ENCODE data around the gene SCAF1. TPM values are rescaled to one million over a fixed set of nuclear protein-coding genes. Genes with fewer than 3 reads are reported as not detected.

Gene SCAF1
- total and polyA plus RNA-seq, 9 donors: 3.3 to 94.6 (median 61.3) TPM

- Histone ChIP-seq H3K4me1 (ENCODE audit: insufficient read depth) (peaks cover 6% of the 10 kb centered on the region), H3K27me3 (no peaks in the 10 kb centered on the region), H3K27ac (no peak overlapping the region), H3K36me3 (no peaks in the 10 kb centered on the region), H3K4me3 (no peak overlapping the region), H3K9me3 (no peaks in the 10 kb centered on the region)
- TF ChIP-seq POLR2A (IDR thresholded peaks at IDR 0.05) (no peak), EP300 (IDR thresholded peaks at IDR 0.05) (no peak), CTCF (IDR thresholded peaks at IDR 0.05) (no peak)
- 49 to 56% (median 50%) methylated on average over 12 of the region's 12 CpGs for WGBS, 3 donors
- intact Hi-C loops (cut with DNase I): loop anchor here in 3 of 4 donors (5.0 to 10.0 kb wide), 3 partner anchors 37 to 194 kb away; partner anchors contain the start of genes RPL13A (in 1 of the 3), RPS11 (in 1 of the 3), RRAS (in 1 of the 3) and SCAF1 (in 1 of the 3)
- DNase-seq: peak in 2 of 5 donors; percentile 31 to 48
Measured at GRCh38 chr19:49678985-49679770, 37.2 kb downstream of the SCAF1 start.

- no peak overlapping the region for H3K4me3 ChIP-seq
- no peak for TF ChIP-seq EP300 (IDR thresholded peaks at IDR 0.05)
- TF ChIP-seq CTCF (IDR thresholded peaks at IDR 0.05): no peak
- TF ChIP-seq POLR2A (IDR thresholded peaks at IDR 0.05): no peak
- H3K27ac ChIP-seq: peak overlapping the region; percentile 32 to 56
- DNase-seq: peak in 2 of 5 donors; percentile 33 to 45
- H3K36me3 ChIP-seq: no peaks in the 10 kb centered on the region
- H3K27me3 ChIP-seq: no peaks in the 10 kb centered on the region
- no peaks in the 10 kb centered on the region for H3K9me3 ChIP-seq
- H3K4me1 ChIP-seq (ENCODE audit: insufficient read depth): peaks cover 6% of the 10 kb centered on the region
- WGBS, 3 donors: 42 to 44% (median 44%) methylated on average over 10 of the region's 10 CpGs
- intact Hi-C loops (cut with DNase I): loop anchor here in 3 of 4 donors (5.0 to 10.0 kb wide), 5 partner anchors 38 to 205 kb away; partner anchors contain the start of genes FLT3LG (in 1 of the 3), PRR12 (in 1 of the 3), RPL13A (in 1 of the 3) and RPS11 (in 1 of the 3)
Measured at GRCh38 chr19:49679771-49680413, 37.9 kb downstream of the SCAF1 start.

- no peaks in the 10 kb centered on the region for H3K27me3 ChIP-seq
- H3K4me1 ChIP-seq (ENCODE audit: insufficient read depth): peaks cover 6% of the 10 kb centered on the region
- intact Hi-C loops (cut with DNase I): loop anchor here in 1 of 4 donors (10.0 kb wide), 2 partner anchors 86 to 206 kb away; partner anchors contain the start of genes FLT3LG and PRR12
- no peak overlapping the region for H3K4me3 ChIP-seq
- DNase-seq: peak; percentile 90 to 97 (median 96)
- H3K9me3 ChIP-seq: no peaks in the 10 kb centered on the region
- WGBS, 3 donors: 28 to 46% (median 29%) methylated on average over 25 to 40 of the region's 40 CpGs
- H3K36me3 ChIP-seq: no peaks in the 10 kb centered on the region
- TF ChIP-seq CTCF (IDR thresholded peaks at IDR 0.05): peak; percentile 96 to 100 (median 98)
- TF ChIP-seq EP300 (IDR thresholded peaks at IDR 0.05): no peak
- peak overlapping the region; percentile 32 to 56 for H3K27ac ChIP-seq
Measured at GRCh38 chr19:49680421-49681351, 38.7 kb downstream of the SCAF1 start.
